Measurements from ENCODE around the gene VPS35.

- TF ChIP-seq EZH2 (IDR thresholded peaks at IDR 0.05; ENCODE audit: borderline replicate concordance) (no peak), EZH2phosphoT487 (IDR thresholded peaks at IDR 0.05; ENCODE audit: low read depth, severe bottlenecking, unreplicated experiment) (no peak)
- TF ChIP-seq, protein P1, sequence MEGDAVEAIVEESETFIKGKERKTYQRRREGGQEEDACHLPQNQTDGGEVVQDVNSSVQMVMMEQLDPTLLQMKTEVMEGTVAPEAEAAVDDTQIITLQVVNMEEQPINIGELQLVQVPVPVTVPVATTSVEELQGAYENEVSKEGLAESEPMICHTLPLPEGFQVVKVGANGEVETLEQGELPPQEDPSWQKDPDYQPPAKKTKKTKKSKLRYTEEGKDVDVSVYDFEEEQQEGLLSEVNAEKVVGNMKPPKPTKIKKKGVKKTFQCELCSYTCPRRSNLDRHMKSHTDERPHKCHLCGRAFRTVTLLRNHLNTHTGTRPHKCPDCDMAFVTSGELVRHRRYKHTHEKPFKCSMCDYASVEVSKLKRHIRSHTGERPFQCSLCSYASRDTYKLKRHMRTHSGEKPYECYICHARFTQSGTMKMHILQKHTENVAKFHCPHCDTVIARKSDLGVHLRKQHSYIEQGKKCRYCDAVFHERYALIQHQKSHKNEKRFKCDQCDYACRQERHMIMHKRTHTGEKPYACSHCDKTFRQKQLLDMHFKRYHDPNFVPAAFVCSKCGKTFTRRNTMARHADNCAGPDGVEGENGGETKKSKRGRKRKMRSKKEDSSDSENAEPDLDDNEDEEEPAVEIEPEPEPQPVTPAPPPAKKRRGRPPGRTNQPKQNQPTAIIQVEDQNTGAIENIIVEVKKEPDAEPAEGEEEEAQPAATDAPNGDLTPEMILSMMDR (IDR thresholded peaks at IDR 0.05; ENCODE audit: poor library complexity): no peak
These were observed 43.6 kb upstream of the VPS35 start for GRCh38 chr16:46732561-46732960.
